Stimulated activated CD4-positive, alpha-beta T cell treated with anti-CD3 and anti-CD28 coated beads, TNF-alpha, amount 100 ng/mL, for 48 hours (primary cell): Measurements from ENCODE around the gene OR4S1.
"Not testable (repeated sequence)": the region's sequence is repeated elsewhere in the genome, so short reads cannot be mapped to it uniquely, and the experiment has no call there.

Experiments
- DNase-seq, 3 donors: peaks; one replicate each; pipeline ENCODE4 v3.0.0-alpha.2; 2020; ENCODE audit warnings: low read depth in 3 of 3

OR4S1 gene, protein sequence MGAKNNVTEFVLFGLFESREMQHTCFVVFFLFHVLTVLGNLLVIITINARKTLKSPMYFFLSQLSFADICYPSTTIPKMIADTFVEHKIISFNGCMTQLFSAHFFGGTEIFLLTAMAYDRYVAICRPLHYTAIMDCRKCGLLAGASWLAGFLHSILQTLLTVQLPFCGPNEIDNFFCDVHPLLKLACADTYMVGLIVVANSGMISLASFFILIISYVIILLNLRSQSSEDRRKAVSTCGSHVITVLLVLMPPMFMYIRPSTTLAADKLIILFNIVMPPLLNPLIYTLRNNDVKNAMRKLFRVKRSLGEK

DNA sequence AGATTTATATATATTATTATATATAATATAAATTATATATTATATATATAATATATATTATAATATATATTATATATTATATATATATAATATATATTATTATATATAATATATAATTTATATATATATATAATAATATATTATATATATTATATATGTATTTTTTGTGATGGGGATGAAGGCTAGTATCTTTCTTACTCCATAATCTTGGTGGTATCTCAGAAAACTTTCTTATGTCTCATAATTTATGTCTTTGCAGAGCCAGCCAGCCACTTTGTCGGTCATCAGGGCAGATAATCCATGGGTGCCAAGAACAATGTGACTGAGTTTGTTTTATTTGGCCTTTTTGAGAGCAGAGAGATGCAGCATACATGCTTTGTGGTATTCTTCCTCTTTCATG is at the start of gene OR4S1:
OR4S1 (plus strand) TSS at position 301 of the 400 bp plus-strand sequence; CDS start at position 301, 0 bp downstream.
- no peak for DNase-seq

DNA sequence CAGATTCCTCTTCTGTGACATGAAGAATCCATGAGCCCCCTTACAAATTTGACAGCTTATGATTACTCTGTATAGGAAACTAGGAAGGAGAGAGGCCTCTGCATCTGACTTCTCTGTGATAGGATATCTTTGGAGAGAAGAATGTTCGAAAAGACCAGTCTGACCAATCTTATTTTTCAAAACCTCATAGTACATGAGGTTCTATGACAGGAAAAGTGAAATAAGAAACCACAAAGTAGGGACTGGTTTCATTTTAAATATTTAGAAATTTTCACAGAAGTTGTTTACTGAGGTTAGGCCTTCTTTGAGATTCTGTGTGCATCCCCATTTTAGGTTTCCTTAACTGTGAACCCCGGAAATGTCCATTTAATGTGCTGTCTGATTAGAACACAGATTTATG is 44.4 kb upstream of the OR4S1 start:
- DNase-seq = no peak

DNA sequence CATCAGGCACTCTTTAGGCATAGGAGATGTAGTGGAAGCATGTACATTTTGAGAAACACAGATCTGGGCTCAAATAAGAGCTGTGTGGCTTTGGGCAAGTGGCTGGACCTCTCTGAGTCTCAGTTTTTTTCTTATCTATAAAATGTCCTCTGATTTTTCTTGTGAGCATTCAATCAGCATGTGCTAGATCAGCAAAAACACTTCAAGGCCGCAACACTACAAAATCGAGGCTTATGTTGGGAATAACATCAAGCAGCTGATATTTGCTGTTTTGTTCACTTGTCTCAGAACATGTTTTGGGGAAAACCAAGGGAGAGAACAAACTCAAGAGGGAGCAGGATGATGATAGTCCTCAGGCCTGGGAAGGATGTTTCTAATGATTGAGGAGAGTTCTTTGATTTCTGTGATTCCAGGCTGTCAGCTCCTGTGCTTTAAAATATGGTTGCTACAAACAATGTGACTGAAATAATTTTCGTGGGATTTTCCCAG is 42.6 kb upstream of the OR4S1 start, which contains the start of gene OR4X1:
OR4X1 (plus strand) TSS at position 439 of the 489 bp plus-strand sequence; CDS start at position 439, 0 bp downstream.
- no peak for DNase-seq

DNA sequence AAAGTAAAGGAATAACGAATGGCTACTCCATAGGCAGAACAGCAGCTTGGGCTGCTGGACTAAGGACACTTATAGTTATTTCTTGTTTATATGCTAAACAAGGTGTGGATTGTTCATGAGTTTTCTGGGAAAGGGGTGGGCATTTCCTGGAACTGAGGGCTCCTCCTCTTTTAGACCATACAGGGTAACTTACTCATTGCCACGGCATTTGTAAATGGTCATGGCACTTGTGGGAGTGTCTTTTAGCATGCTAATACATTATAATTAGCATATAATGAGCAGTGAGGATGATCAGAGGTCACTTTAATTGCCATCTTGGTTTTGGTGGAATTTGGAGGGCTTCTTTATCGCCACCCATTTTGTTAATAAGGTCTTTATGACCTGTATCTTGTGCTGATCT is 35.4 kb upstream of the OR4S1 start:
- no peak for DNase-seq

DNA sequence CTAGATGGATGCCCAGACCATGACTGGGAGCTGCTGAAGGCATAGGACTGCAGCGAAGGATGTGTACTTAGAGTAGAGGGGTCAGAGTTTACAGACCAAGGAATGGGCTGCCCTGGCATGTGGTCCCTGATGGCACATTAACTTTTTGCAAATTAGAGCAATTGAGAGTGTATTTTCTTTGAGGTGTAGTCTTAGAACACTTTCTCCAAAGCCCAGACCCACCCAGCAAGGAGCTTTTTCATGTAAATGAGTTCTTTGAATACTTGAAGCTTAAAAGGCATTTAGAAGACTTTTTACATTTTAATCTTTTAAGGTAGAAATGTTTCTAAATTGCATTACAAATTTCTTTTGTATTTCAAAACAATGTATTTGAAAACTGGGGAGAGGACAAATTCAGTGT is 33.4 kb upstream of the OR4S1 start:
- no peak for DNase-seq

DNA sequence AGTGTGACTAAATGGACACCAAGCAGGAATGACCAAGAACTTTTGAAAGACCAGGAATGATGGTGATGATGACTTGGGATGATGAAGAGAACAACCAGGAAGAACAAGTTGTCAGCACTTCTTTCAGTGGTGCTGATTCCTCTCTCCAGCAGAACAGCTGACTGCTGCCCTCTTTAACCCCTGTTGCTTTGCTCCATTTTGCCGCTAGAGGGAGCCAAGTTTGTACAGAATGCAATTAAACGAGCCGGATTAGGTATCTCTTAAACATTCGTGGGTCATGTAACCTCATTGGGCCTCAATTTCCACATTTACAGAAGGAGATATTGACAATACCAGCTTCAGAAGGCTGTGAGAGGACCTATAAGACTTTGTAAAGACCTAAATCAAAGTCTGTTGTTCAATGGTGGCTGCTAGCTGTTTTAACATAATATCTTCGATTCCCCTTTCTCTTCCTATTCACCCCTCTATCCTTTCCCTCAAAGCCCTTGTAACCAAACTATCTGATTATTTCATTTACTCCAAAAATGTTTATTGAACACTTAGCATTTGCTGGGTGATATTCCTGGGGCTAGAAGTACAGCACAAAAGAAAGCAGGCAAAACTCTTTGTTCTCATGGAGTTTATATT is 1.9 kb downstream of the OR4S1 start:
- DNase-seq = peak; percentile 52 to 59 (median 57)

DNA sequence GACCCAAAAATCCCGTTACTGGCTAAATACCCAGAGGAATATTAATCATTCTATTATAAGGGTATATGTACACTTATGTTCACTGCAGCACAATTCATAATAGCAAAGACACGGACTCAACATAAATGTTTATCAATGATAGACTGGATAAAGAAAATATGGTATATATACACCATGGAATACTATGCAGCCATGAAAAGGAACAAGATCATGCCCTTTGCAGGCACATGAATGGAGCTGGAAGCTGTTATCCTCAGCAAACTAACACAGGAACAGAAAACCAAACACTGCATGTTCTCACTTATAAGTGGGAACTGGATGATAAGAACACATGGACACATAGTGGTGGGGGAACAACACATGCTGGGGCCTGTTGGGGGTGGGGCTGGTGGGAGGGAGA is 7.6 kb downstream of the OR4S1 start:
- DNase-seq = not testable (repeated sequence)

DNA sequence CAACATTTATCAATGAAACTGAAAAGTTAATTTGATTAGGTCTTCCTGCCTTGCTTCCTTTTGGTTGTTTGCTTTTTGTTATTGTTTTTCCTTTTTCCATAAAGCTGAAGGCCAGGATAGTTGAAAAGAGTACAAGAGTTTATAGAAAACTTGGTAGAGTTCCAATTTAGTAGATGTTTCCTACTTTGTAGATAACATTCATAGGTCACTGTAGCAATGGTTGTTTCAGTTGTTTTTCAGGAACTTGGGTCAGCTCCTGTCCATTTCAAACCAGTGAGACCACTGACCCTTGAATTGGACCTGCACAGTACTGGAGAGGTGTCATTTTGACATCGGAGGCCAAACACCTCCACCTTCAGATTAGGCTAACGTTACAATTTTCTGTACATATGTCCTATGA is 13.8 kb downstream of the OR4S1 start:
- DNase-seq = not testable (repeated sequence)

DNA sequence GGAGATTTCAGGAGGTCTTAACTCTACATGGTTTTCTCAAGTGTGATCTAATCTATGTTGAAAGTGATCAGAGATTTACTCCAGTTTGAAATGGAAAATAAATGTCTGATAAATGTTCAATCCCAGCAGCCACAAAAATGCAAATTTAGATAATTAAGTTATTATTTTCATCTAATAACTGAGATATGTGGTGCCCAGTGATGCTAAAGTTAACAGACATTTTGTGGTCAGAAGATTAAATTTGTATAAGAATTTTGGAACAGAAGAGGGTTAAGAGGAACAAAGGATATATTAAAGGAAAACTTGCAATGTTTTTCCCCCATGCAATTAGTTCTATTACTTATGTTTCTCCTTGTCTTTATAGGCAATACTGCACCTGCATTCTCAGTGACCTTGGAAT is 18.6 kb downstream of the OR4S1 start, which contains the start of gene OR4C3:
OR4C3 (plus strand) TSS at position 301 of the 400 bp plus-strand sequence. CDS start 102 bp downstream, outside the sequence.
- DNase-seq = not testable (repeated sequence)

DNA sequence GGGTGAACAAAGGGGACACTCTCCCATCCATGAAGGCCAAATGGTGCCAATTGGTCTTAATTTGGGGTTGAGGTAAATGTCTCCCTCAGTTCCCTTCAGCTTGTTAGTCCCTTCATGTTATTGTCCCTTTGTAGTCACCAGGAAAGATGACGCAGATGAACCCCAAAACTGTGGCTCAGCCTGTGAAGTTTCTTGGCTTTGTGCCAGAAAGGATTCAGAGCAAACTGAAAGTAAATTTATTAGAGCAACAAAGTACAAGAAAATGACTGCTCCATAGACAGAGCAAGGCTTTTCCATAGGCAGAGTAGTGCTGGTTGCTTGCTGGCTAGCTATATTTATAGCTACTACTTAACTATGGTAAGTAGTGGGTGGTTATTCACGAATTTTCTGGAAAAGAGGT is 35.4 kb downstream of the OR4S1 start:
- no peak for DNase-seq

DNA sequence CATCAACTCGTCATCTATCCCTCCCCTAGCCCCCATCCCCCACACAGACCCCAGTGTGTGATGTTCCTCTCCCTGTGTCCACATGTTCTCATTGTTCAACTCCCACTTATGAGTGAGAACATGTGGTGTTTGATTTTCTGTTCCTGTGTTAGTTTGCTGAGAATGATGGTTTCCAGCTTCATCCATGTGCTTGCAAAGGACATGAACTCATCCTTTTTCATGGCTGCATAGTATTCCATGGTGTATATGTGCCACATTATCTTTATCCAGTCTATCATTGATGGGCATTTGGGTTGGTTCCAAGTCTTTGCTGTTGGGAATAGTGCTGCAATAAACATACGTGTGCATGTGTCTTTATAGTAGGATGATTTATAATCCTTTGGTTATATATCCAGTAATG is 36.5 kb downstream of the OR4S1 start:
- DNase-seq = not testable (repeated sequence)

DNA sequence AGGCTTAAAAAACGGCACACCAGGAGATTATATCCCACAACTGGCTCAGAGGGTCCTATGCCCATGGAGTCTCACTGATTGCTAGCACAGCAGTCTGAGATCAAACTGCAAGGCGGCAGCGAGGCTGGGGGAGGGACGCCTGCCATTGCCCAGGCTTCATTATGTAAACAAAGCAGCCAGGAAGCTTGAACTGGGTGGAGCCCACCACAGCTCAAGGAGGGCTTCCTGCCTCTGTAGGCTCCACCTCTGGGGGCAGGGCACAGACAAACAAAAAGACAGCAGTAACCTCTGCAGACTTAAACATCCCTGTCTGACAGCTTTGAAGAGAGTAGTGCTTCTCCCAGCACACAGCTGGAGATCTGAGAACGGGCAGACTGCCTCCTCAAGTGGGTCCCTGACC is 40.3 kb downstream of the OR4S1 start:
- DNase-seq = not testable (repeated sequence)

DNA sequence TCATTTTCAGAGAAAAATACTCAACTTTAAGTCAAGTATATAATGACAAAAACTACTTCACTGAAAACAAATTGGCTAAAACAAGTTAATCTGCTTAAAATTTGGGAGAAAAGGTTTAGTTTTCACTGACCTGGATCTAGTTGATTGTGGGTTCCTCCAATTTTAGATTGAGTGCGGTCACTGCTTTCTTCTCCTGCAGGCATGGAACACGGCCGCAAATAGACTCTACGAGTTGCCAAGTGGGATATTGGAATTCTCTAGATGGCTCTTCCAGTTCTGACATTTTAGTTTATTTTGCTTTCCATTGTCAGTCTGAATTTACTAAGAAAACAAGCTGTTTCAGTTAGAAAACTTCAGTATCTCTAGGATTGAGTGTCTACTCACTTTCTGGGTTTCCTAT is 48.0 kb downstream of the OR4S1 start:
- DNase-seq = no peak

DNA sequence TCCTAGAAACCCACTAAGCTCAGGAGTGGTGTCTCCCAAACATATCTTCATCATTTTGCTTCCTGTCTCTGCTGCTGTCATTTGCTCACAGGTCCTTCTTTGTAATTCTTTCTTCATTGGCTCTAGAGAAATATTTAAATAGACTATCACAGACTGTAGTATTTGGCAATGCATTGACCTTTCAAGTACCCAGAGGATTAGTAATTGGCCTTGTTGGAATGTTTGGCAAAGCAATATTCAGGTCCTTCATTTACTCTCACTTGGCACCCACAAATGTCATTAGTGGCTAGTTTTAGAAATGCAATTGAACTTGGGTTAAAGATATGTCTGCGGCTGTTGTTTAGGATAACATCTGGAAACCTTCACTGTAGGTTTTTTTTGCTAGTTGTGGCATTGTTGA is 48.7 kb downstream of the OR4S1 start:
- no peak for DNase-seq
